Activated naive CD8-positive, alpha-beta T cell treated with anti-CD3 and anti-CD28 coated beads, Interleukin-2, amount 50 U/mL, for 24 hours (primary cell): ENCODE measurements around the gene PIAS4.
A peak's percentile ranks its signal among the peaks of the same experiment; 100 is the strongest.
"Not testable (repeated sequence)": the region's sequence is repeated elsewhere in the genome, so short reads cannot be mapped to it uniquely, and the experiment has no call there.

Source experiments
- ATAC-seq: fragments of 150-1000 bp; cut with Tn5 transposase; one replicate; pipeline ENCODE4 v1.10.0; 2021
- DNase-seq: peaks from one replicate; pipeline ENCODE4 v3.0.0; 2021
- H3K27ac Mint-ChIP-seq: one replicate; pipeline ENCODE4 v1.8.0; 2021; ENCODE audit warnings: mild to moderate bottlenecking, mixed read lengths
- H3K27me3 Mint-ChIP-seq: one replicate; pipeline ENCODE4 v1.8.0; 2021; ENCODE audit warnings: mixed read lengths
- H3K36me3 Mint-ChIP-seq: one replicate; pipeline ENCODE4 v1.8.0; 2021; ENCODE audit warnings: low read depth, mixed read lengths
- H3K4me1 Mint-ChIP-seq: one replicate; pipeline ENCODE4 v1.8.0; 2021; ENCODE audit warnings: mixed read lengths
- H3K4me3 Mint-ChIP-seq: one replicate; pipeline ENCODE4 v1.8.0; 2021; ENCODE audit warnings: mild to moderate bottlenecking, moderate library complexity, mixed read lengths
- H3K9me3 Mint-ChIP-seq: one replicate; pipeline ENCODE4 v1.8.0; 2021; ENCODE audit warnings: mixed read lengths

PIAS4 gene

DNA sequence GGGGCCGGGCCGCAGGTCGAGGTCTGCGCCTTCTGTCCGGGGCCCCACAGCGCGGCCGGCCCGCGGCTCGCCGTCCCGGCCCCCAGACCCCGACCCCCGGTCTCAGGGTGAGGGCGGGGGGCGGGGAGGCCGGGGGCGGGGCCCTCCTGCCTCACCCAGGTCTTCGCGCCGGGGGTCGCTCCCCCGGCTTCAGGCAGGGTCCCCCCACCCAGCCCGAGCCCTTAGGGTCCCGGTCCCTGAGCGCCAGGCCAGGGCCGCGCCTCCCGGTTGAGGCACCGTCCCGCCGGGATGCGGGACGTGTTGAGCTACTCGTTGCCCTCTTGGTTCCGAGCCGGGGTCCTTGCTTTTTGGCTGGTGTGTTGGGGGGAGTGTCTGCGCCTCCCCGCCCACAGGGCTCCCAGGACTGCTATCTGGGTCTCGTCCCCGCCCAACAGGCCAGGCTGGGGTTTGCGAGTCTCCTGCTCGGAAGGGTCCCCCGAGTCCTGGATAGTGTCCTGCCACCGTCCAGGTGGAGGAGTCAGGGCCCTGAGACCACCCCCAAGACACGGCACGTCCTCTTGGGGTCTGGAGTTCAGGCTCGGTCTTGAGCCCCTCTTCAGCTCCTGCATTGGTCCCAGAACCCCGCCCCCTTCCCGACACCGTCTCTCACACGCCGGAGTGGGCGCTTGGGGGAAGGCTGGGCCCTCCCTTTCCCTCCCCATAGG, 452 bp downstream of the PIAS4 start:
- Mint-ChIP-seq H3K36me3 (no peaks in the 10 kb centered on the region), H3K27me3 (no peaks in the 10 kb centered on the region), H3K9me3 (no peaks in the 10 kb centered on the region), H3K4me1 (peaks cover 23% of the 10 kb centered on the region), H3K27ac (peak overlapping the region; percentile 80), H3K4me3 (peak overlapping the region; percentile 86)
- DNase-seq, result peak; percentile 53
- no peak for ATAC-seq

DNA sequence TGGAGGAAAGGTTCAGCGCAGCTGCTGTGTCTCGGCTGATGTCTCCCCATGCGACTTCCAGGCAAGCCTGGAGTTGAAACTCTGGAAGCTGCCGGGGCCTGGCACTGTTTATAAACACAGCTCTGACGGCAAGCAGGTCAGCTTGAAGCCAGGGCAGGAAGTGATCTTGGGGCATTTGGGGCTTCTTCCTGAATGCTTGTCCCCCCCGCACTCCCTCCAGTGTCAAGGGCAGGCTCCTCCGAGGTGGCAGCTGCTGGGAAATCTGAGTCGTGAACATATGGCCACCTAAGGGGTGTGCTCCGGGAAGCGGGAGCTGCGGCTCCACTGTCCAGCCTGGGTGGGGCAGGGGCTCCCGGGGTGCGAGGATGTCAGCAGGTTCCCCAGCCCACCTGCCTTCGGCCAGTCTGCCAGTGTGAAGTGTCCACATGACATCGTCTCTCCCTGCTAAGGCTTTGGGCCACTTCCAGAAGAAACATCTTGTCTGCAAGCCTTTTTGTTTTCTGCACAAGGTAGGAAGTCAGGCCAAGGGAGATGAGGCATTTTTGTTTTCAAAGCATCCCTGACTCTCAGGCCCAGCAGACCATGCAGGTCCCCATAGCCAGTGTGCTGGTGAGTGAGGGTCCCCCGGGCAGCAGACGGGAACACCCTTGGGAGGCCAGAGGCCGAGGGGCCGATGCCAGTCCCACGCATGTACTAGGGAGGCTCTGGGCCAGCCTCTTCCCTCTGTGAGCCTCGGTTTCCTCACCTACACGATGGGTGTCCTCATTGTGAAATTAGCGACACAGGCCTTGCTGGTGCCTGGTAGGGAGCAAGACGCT, 2.7 kb downstream of the PIAS4 start:
- Mint-ChIP-seq H3K36me3 (no peaks in the 10 kb centered on the region), H3K9me3 (no peaks in the 10 kb centered on the region), H3K27ac (no peak overlapping the region), H3K4me3 (no peak overlapping the region), H3K27me3 (no peaks in the 10 kb centered on the region), H3K4me1 (peaks cover 23% of the 10 kb centered on the region)
- DNase-seq (no peak), ATAC-seq (no peak)

DNA sequence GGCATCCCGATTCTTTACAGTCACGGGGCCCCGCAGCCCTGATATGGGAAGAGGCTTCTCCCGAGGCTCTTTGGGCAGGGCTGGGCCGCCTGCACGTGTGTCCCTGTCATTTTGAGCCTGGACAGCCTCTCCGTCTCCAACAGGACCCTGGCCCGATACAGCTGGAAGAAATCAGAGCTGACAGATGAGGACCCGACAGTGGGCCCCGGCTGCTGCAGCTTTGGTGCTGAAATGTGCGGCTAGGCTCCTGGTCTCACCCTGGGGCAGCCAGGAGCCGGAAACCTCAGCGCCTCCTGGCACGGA, 3.2 kb downstream of the PIAS4 start:
- no peak overlapping the region for H3K4me3 Mint-ChIP-seq
- H3K4me1 Mint-ChIP-seq, result peaks cover 23% of the 10 kb centered on the region
- H3K27me3 Mint-ChIP-seq, result no peaks in the 10 kb centered on the region
- DNase-seq (no peak), ATAC-seq (no peak)
- H3K27ac Mint-ChIP-seq, result no peak overlapping the region
- H3K9me3 Mint-ChIP-seq, result no peaks in the 10 kb centered on the region
- H3K36me3 Mint-ChIP-seq, result no peaks in the 10 kb centered on the region

DNA sequence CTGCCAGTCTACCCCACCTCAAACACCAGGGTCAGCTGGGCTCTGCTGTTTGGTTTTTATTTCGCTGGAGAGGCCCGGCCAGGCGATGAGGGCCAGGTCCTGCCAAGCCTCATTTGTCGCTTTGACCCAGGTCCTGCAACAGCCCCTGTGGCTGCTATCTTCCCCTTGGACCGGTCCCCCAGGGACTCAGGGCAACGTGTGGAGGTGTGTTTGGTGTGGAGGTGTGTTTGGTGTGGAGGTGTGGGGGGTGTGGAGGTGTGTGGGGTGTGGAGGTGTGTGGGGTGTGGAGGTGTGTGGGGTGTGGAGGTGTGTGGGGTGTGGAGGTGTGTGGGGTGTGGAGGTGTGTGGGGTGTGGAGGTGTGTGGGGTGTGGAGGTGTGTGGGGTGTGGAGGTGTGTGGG, 3.9 kb downstream of the PIAS4 start:
- H3K27ac Mint-ChIP-seq, H3K27me3 Mint-ChIP-seq, H3K36me3 Mint-ChIP-seq, H3K4me3 Mint-ChIP-seq, ATAC-seq, DNase-seq, H3K9me3 Mint-ChIP-seq: not testable (repeated sequence)
- H3K4me1 Mint-ChIP-seq, result peaks cover 24% of the 10 kb centered on the region

DNA sequence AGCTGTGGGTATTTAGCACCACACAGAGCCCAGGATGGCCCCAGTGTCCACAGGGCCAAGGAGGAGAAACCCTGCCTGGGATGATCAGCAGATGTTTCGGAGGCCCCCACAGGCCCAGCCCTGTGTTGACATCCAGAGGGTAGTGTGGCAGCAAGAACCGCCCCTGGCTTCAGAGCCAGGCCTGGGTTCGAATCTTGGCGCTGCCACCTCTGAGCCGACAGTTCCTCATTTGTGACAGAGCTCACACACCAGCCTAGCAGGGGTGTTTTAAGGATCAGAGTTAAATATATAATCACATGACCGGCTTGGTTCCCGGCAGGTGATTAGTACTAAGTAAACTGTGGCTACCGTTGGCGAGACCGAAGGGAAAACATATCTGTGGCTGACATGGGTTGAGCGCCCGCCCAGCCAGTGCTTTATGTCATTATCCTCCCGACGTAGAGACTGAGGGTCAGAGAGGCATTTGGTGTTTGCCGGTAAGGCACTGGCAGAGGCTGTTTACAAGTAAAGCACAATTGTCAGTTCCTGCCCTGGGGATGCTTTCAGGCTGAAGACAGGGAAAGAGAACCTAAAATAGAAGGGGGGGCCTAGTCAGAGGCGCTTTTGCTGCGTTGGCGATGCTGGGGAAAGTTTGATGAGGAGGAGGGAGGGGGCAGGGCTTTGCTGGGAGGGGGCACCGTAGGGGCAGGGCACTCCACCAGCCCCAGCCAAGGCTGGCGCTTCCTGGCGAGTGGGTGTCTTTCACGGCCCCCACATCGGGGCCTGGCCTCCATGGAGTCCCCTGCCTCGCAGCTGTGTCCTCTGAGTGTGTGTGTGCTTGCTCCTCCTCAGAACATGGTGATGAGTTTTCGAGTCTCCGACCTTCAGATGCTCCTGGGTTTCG, 4.8 kb downstream of the PIAS4 start:
- Mint-ChIP-seq H3K27me3 (no peaks in the 10 kb centered on the region), H3K9me3 (no peaks in the 10 kb centered on the region), H3K4me3 (no peak overlapping the region), H3K36me3 (no peaks in the 10 kb centered on the region), H3K27ac (no peak overlapping the region), H3K4me1 (peaks cover 25% of the 10 kb centered on the region)
- DNase-seq (no peak), ATAC-seq (no peak)

DNA sequence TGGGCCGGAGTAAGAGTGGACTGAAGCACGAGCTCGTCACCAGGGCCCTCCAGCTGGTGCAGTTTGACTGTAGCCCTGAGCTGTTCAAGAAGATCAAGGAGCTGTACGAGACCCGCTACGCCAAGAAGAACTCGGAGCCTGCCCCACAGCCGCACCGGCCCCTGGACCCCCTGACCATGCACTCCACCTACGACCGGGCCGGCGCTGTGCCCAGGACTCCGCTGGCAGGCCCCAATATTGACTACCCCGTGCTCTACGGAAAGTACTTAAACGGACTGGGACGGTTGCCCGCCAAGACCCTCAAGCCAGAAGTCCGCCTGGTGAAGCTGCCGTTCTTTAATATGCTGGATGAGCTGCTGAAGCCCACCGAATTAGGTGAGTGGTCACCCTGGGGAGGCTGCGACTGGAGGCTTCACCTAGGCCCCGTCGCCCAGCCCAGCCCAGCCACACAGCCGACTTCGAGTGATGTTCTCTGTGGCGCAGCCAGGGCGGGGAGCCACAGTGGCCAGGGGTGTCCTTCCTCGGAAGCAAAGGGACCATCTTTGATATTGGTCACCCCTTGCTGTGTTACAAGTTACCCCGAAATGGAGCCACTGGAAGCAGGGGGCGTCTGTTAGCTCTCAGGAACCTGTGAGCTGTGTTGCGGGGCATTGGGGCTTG, 5.6 kb downstream of the PIAS4 start:
- no peak for DNase-seq
- Mint-ChIP-seq H3K27me3 (no peaks in the 10 kb centered on the region), H3K4me1 (peaks cover 25% of the 10 kb centered on the region), H3K4me3 (no peak overlapping the region), H3K9me3 (no peaks in the 10 kb centered on the region), H3K27ac (no peak overlapping the region), H3K36me3 (no peaks in the 10 kb centered on the region)
- no peak for ATAC-seq

DNA sequence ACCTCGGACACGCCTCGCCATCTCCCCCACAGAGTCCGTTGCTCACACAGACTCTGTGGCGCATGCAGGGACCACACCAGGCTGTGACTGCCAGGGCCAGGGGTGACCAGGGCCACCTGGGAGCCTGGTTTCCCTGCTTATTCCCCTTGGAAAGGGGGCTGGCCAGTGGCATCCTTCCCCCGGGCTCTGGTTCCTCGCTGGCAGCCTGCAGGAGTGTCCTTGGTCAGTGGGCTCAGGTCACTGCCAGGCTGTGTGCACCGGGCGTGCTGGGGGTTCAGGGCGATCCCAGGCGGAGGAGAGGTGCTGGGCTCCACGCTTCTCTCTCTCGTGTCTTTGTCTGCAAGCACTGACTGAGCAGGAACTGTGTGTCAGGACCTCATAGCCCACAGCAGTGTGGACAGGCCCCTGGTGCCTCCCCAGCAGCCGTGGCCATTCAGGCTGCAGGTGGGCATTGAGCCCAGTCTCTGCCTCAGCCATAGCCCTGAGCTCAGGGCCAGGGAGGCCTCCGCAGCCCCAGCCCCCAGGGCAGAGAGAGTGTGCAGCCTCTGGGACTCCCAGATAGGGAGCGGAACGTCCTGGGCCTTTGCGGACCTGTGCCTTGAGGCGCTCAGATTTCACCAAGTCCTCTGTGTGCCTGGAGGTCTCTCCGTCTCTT, 6.5 kb downstream of the PIAS4 start:
- H3K4me1 Mint-ChIP-seq, result peaks cover 17% of the 10 kb centered on the region
- no peaks in the 10 kb centered on the region for H3K36me3 Mint-ChIP-seq
- no peaks in the 10 kb centered on the region for H3K9me3 Mint-ChIP-seq
- no peaks in the 10 kb centered on the region for H3K27me3 Mint-ChIP-seq
- ATAC-seq (no peak), DNase-seq (no peak)
- no peak overlapping the region for H3K4me3 Mint-ChIP-seq
- H3K27ac Mint-ChIP-seq, result no peak overlapping the region

DNA sequence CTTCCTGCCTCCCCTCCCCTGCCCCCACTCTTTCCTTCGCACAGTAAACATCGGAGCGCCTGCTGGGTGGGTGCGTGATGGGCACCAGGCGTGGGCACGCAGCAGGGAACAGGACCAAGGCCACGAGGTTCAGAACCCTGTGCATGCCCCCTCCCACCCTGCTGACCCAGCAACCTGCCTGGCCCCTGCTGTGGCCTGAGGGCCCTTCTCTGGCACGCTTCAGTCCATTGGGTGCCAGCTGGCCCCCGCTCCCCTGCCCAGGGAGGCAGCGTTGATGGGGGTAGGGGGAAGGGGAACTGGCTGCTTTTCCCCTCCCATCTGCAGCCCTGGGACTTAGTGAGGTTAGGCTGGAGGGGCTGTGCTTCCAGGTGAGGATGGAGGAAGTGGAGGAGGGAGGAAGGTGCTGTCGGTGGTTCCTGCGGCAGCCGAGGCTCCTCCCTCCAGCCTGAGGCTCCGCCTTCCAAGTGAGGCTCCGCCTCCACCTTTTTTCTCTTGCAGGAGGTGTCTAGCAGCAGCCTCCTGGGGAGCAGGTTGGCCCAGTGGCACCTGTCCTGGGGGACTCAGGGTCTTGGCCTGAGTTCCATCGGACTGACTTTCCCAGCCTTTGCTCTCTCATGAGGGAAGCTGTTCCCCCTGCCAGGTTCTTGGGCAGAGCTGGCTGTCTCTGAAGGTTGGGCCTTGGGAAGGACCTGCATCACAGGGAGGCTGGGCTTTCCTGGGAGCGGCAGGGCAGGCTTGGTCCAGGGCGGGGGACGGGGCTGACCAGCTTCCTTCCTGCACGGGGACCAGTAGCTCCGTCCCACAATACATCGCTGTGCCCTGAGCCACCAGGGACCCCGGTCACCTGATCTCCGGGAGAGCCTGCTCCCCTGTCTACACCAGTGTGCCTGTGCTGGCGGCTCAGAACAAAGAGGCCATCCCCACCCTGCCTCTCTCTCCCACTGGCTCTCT, 7.3 kb downstream of the PIAS4 start:
- DNase-seq (peak; percentile 48), ATAC-seq (no peak)
- Mint-ChIP-seq H3K4me1 (peaks cover 10% of the 10 kb centered on the region), H3K36me3 (no peaks in the 10 kb centered on the region), H3K4me3 (no peak overlapping the region), H3K27me3 (no peaks in the 10 kb centered on the region), H3K27ac (no peak overlapping the region), H3K9me3 (no peaks in the 10 kb centered on the region)

DNA sequence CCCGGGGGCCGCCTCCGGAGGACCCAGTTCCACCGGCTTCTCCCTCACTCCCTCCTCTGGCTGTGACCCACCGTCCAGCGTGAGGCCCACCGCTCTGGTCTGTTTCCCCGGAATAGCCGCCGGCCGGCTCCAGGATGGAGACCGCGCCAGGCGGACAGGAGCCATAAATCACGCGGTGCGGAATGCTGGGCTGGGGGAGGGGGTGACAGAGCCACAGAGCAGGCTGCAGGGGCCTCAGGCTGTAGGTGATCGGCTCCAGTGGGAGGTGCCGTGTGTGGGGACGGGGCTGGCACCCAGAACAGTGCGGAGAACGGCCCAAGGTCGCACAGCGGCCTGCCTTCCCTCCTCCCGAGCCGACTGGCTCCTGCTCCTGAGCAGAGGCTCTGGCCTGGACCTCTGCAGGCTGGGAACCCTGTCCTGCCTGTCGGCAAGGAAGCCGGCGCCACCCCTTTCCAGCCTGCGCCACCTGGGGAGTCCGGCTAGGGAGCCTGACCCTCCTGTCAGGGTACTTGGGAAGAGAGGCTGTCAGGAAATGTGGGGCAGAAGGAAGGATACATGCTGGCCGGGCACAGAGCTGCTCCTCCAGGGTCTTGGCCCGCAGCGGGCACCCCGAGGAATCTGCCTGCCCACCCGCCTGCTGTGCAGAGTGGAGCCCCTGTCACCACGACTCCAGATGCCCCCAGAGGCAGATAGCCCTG, 8.3 kb downstream of the PIAS4 start:
- H3K27me3 Mint-ChIP-seq, result no peaks in the 10 kb centered on the region
- H3K27ac Mint-ChIP-seq, result no peak overlapping the region
- H3K4me3 Mint-ChIP-seq, result no peak overlapping the region
- no peak for DNase-seq
- H3K9me3 Mint-ChIP-seq, result no peaks in the 10 kb centered on the region
- peaks cover 4% of the 10 kb centered on the region for H3K36me3 Mint-ChIP-seq
- peaks cover 8% of the 10 kb centered on the region for H3K4me1 Mint-ChIP-seq
- no peak for ATAC-seq

DNA sequence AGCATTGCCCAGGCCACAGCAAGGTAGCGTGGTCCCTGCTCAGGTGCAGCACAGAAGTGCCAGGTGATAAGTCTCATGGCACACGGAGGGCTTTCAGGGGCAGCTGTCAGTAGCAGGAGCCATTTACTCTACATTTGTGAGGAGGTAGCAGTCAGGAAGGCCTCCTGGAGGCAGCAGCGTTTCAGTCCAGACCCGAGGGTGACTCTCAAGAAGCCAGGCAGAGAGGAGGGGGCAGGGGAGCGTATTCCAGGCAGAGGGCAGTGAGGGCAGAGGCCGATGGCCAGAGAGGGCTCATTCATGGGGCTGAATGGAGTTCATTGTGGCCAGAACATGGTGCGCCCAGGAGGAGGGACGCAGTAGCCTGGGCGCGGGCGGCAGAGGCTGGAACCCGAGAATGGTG, 8.9 kb downstream of the PIAS4 start:
- H3K4me3 Mint-ChIP-seq, result no peak overlapping the region
- peaks cover 5% of the 10 kb centered on the region for H3K4me1 Mint-ChIP-seq
- no peaks in the 10 kb centered on the region for H3K9me3 Mint-ChIP-seq
- ATAC-seq (no peak), DNase-seq (no peak)
- H3K27me3 Mint-ChIP-seq, result no peaks in the 10 kb centered on the region
- H3K36me3 Mint-ChIP-seq, result peaks cover 4% of the 10 kb centered on the region
- no peak overlapping the region for H3K27ac Mint-ChIP-seq

DNA sequence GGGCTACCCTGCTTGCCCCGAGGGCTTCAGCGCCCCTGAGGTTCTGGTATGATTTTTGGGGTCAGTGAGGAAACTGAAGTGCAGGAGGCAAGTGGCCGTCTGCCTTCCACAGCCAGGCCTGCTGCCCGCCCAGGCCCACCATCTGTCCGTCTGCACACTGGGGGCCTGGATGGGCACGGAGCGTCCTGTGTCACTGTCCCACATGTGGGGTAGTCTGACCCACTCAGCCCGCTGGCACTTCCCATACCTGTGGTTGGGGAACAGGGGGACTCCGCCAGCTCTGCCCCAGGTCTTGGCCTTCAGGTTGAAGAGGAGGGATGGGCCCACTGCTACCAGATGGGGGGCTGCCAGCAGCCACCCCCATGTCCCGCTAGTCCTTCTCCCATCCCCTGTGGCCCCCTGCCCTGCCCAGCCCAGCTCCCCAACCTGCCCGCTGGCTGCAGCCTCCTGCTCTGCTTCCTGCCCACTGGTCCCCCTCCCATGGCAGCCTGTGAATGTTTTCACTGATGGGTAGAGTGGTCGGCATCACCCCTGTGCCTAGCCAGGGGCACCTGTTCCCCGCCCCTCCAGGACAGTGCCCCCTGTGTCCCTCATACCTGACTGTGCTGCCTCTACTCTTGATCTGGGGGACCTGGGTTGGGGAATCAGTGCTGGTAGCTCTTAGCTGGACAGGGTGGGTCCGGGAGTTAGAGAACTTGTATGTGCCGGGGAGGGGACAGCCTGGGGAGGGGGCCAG, 9.5 kb downstream of the PIAS4 start:
- DNase-seq (no peak), ATAC-seq (peak; percentile 16)
- Mint-ChIP-seq H3K27me3 (no peaks in the 10 kb centered on the region), H3K4me3 (no peak overlapping the region), H3K36me3 (peaks cover 6% of the 10 kb centered on the region), H3K9me3 (peaks cover 2% of the 10 kb centered on the region), H3K4me1 (peaks cover 5% of the 10 kb centered on the region), H3K27ac (no peak overlapping the region)

DNA sequence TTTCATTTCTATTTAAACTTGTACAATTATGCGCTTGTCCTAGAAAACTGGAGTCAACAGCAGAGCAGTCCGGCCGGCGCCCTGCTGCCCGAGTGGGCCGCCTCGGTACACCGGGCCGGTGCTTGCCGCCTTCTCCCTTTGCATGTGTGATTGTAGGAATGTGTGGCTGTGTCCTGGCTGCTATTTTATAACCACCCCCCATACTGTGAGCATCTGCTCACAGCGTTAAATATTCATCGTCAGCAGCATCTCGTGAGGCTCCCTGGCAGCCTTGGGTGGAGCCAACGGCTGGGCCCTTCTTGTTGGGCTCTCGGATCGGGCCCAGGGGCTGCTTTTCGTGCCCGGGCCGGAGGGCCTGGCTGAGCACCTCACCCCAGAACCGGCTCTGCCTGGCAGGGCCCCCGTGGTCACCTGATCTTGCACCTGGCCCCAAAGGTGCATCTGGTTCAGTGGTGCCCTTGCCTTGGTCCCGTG, 10.6 kb downstream of the PIAS4 start:
- no peak overlapping the region for H3K4me3 Mint-ChIP-seq
- H3K36me3 Mint-ChIP-seq, result peaks cover 7% of the 10 kb centered on the region
- ATAC-seq (no peak), DNase-seq (no peak)
- no peak overlapping the region for H3K27ac Mint-ChIP-seq
- H3K9me3 Mint-ChIP-seq, result peaks cover 3% of the 10 kb centered on the region
- peaks cover 3% of the 10 kb centered on the region for H3K4me1 Mint-ChIP-seq
- H3K27me3 Mint-ChIP-seq, result no peaks in the 10 kb centered on the region
